Upper lobe of left lung (tissue), 6 donors: ENCODE data around the gene OR4D2. TPM values are rescaled to one million over a fixed set of nuclear protein-coding genes. Genes with fewer than 3 reads are reported as not detected.
A peak's percentile ranks its signal among the peaks of the same experiment; 100 is the strongest.

ENCODE experiments used
- ATAC-seq, 2 donors: fragments of 200-7000 bp; cut with Tn5 transposase; one replicate each; pipeline ENCODE4 v1.9.1; 2022; ENCODE audit warnings: mild to moderate bottlenecking in 2 of 2, moderate library complexity in 2 of 2; ENCODE audit not compliant: low FRiP score in 2 of 2
- DNase-seq, 2 donors: peaks; one replicate each; pipeline ENCODE4 v3.0.0-alpha.2; 2019 to 2020
- H3K27ac ChIP-seq, 4 donors: fragments of 200-600 bp; sonication (generic); one replicate each; pipeline ENCODE4 v1.5.1; 2016 to 2019
- H3K27me3 ChIP-seq, 4 donors: fragments of 200-600 bp; sonication (generic); one replicate each; pipeline ENCODE4 v1.5.1; 2017 to 2019
- H3K36me3 ChIP-seq, 4 donors: fragments of 200-600 bp; sonication (generic); one replicate each; pipeline ENCODE4 v1.5.1; 2016 to 2019
- H3K4me1 ChIP-seq, 4 donors: fragments of 200-600 bp; sonication (generic); one replicate each; pipeline ENCODE4 v1.5.1; 2018 to 2019
- H3K4me3 ChIP-seq, 4 donors: fragments of 200-600 bp; sonication (generic); one replicate each; pipeline ENCODE4 v1.5.1; 2017 to 2019; ENCODE audit warnings: mild to moderate bottlenecking in 2 of 4, moderate library complexity in 1 of 4
- H3K9me3 ChIP-seq, 4 donors: fragments of 200-600 bp; sonication (generic); one replicate each; pipeline ENCODE4 v1.5.1; 2018 to 2019
- CTCF ChIP-seq, 6 experiments: fragments of 450-650 bp in 4 of 6; fragments of 200-600 bp in 2 of 6; sonication (generic) in 2 of 6; IDR thresholded peaks; one replicate each; pipeline ENCODE4 v1.5.1; 2016 to 2019; ENCODE audit warnings: antibody characterized with exemption in 6 of 6
- EP300 ChIP-seq, 4 donors: sonication (generic); formaldehyde crosslinking; IDR thresholded peaks; one replicate each; pipeline ENCODE4 v1.5.1; 2017; ENCODE audit warnings: antibody characterized with exemption in 4 of 4, control low read depth in 2 of 4
- POLR2A ChIP-seq, 4 donors: fragments of 450-650 bp; IDR thresholded peaks; one replicate each; pipeline ENCODE4 v1.5.1; 2016 to 2017; ENCODE audit warnings: antibody characterized with exemption in 4 of 4, mild to moderate bottlenecking in 2 of 4
- POLR2AphosphoS5 ChIP-seq, 2 donors: sonication (generic); formaldehyde crosslinking; IDR thresholded peaks; one replicate each; pipeline ENCODE4 v1.5.1; 2017; ENCODE audit warnings: antibody characterized with exemption in 2 of 2
- WGBS, 2 donors: methylation state at CpG; one replicate each; pipeline ENCODE4 v1.1.5; 2017 to 2018; 5-methylcytosine and 5-hydroxymethylcytosine counted together
- total RNA-seq, 6 donors: library from RNA; depleted of rRNA in 4 of 6; stranded (reverse); fragments of >200 nt in 4 of 6; gene quantifications; one replicate each; pipeline versions ENCODE4 v1.1.0 to v1.2.1, GENCODE V29; 2016 to 2021
- donor health status: DM: no; HTN: no; CAD: no; lungs with moderate emphysema.
- donor health status: DM: no; HTN: yes; CAD: no; lungs with severe emphysema.

Gene OR4D2
- total RNA-seq, result not detected

- Histone ChIP-seq H3K27ac (no peak within 1 kb of the TSS), H3K27me3 (no peaks in the 10 kb centered on the region), H3K9me3 (no peaks in the 10 kb centered on the region), H3K4me3 (no peak within 1 kb of the TSS), H3K36me3 (no peaks in the 10 kb centered on the region), H3K4me1 (no peaks in the 10 kb centered on the region)
- 63 to 76% methylated on average over 6 of the region's 6 CpGs for WGBS, 2 donors
- DNase-seq, result no peak
- TF ChIP-seq POLR2AphosphoS5 (IDR thresholded peaks at IDR 0.05), result no peak
- TF ChIP-seq EP300 (IDR thresholded peaks at IDR 0.05), result no peak
- no peak for TF ChIP-seq CTCF (IDR thresholded peaks at IDR 0.05)
- no peak for TF ChIP-seq POLR2A (IDR thresholded peaks at IDR 0.05)
- no peak for ATAC-seq
Measured at GRCh38 chr17:58166682-58167081, at the start of gene OR4D2. Gene OR4D2 (plus strand): TSS chr17:58166982. CDS start chr17:58169656, 2,674 bp downstream.

- DNase-seq (no peak), ATAC-seq (no peak)
- WGBS, 2 donors, result 91% methylated on average over 5 of the region's 5 CpGs
- Histone ChIP-seq H3K9me3 (no peaks in the 10 kb centered on the region), H3K27me3 (no peaks in the 10 kb centered on the region), H3K4me1 (peaks cover 0 to 5% (median 0%) of the 10 kb centered on the region in 4 donors), H3K4me3 (no peak overlapping the region), H3K36me3 (no peaks in the 10 kb centered on the region), H3K27ac (no peak overlapping the region)
- no peak for TF ChIP-seq CTCF (IDR thresholded peaks at IDR 0.05)
- no peak for TF ChIP-seq EP300 (IDR thresholded peaks at IDR 0.05)
Measured at GRCh38 chr17:58117382-58117781, 49.4 kb upstream of the OR4D2 start.

- TF ChIP-seq POLR2AphosphoS5 (IDR thresholded peaks at IDR 0.05) (no peak), CTCF (IDR thresholded peaks at IDR 0.05) (no peak), EP300 (IDR thresholded peaks at IDR 0.05) (no peak), POLR2A (IDR thresholded peaks at IDR 0.05) (no peak)
- Histone ChIP-seq H3K9me3 (no peaks in the 10 kb centered on the region), H3K27me3 (no peaks in the 10 kb centered on the region), H3K4me3 (no peak overlapping the region), H3K4me1 (no peaks in the 10 kb centered on the region), H3K27ac (no peak overlapping the region), H3K36me3 (no peaks in the 10 kb centered on the region)
- WGBS, 2 donors, result 62 to 71% methylated on average over 3 of the region's 3 CpGs
- no peak for ATAC-seq
- DNase-seq, result no peak
Measured at GRCh38 chr17:58119491-58119890, 47.3 kb upstream of the OR4D2 start.

- ATAC-seq (no peak), DNase-seq (no peak)
- no peak overlapping the region for H3K4me3 ChIP-seq
- no peaks in the 10 kb centered on the region for H3K9me3 ChIP-seq
- no peaks in the 10 kb centered on the region for H3K4me1 ChIP-seq
- no peaks in the 10 kb centered on the region for H3K27me3 ChIP-seq
- WGBS, 2 donors, result 17 to 22% methylated on average over 7 of the region's 7 CpGs
- H3K36me3 ChIP-seq, result no peaks in the 10 kb centered on the region
- no peak overlapping the region for H3K27ac ChIP-seq
- TF ChIP-seq POLR2AphosphoS5 (IDR thresholded peaks at IDR 0.05) (no peak), EP300 (IDR thresholded peaks at IDR 0.05) (no peak), CTCF (IDR thresholded peaks at IDR 0.05) (no peak), POLR2A (IDR thresholded peaks at IDR 0.05) (no peak)
Measured at GRCh38 chr17:58120195-58120822, 46.5 kb upstream of the OR4D2 start.

GRCh38 chr17:58121925-58122324, 44.9 kb upstream of the OR4D2 start:
- DNase-seq (no peak), ATAC-seq (no peak)
- no peak overlapping the region for H3K4me3 ChIP-seq
- H3K27me3 ChIP-seq, result no peaks in the 10 kb centered on the region
- TF ChIP-seq EP300 (IDR thresholded peaks at IDR 0.05) (no peak), CTCF (IDR thresholded peaks at IDR 0.05) (peak in 1 of 6 experiments; percentile 25)
- H3K36me3 ChIP-seq, result no peaks in the 10 kb centered on the region
- no peaks in the 10 kb centered on the region for H3K4me1 ChIP-seq
- 52 to 58% methylated on average over 5 of the region's 5 CpGs for WGBS, 2 donors
- H3K9me3 ChIP-seq, result no peaks in the 10 kb centered on the region
- H3K27ac ChIP-seq, result no peak overlapping the region
